ENCODE data around the gene DBP.

Gene DBP

GRCh38 chr19:48603001-48603400, 34.2 kb downstream of the DBP start:
- no peak for TF ChIP-seq CTCF (IDR thresholded peaks at IDR 0.05; ENCODE audit: extremely low read depth, missing control alignments)
- DNase-seq (ENCODE audit: low spot score), result no peak

- TF ChIP-seq CTCF (IDR thresholded peaks at IDR 0.05; ENCODE audit: extremely low read depth, missing control alignments), result no peak
- DNase-seq (ENCODE audit: low spot score), result no peak
Measured at GRCh38 chr19:48600679-48601417, 36.3 kb downstream of the DBP start.

- DNase-seq (ENCODE audit: low spot score), result no peak
- no peak for TF ChIP-seq CTCF (IDR thresholded peaks at IDR 0.05; ENCODE audit: extremely low read depth, missing control alignments)
Measured at GRCh38 chr19:48598996-48599700, 38.0 kb downstream of the DBP start.

- no peak for TF ChIP-seq CTCF (IDR thresholded peaks at IDR 0.05; ENCODE audit: extremely low read depth, missing control alignments)
- no peak for DNase-seq (ENCODE audit: low spot score)
Measured at GRCh38 chr19:48596679-48597465, 40.3 kb downstream of the DBP start.

- DNase-seq (ENCODE audit: low spot score), result no peak
Measured at GRCh38 chr19:48596237-48596636, 40.9 kb downstream of the DBP start.

GRCh38 chr19:48595833-48596232, 41.3 kb downstream of the DBP start:
- TF ChIP-seq CTCF (IDR thresholded peaks at IDR 0.05; ENCODE audit: extremely low read depth, missing control alignments), result no peak

More at GRCh38 chr19:48596237-48596636, 40.9 kb downstream of the DBP start:
- TF ChIP-seq CTCF (IDR thresholded peaks at IDR 0.05; ENCODE audit: extremely low read depth, missing control alignments), result no peak

GRCh38 chr19:48595171-48595570, 42.0 kb downstream of the DBP start:
- no peak for TF ChIP-seq CTCF (IDR thresholded peaks at IDR 0.05; ENCODE audit: extremely low read depth, missing control alignments)

More at GRCh38 chr19:48595833-48596232, 41.3 kb downstream of the DBP start:
- no peak for DNase-seq (ENCODE audit: low spot score)

More at GRCh38 chr19:48595171-48595570, 42.0 kb downstream of the DBP start:
- DNase-seq (ENCODE audit: low spot score), result no peak
